HepG2 (cell line): ENCODE results near the gene NCS1. TPM values are rescaled to one million over a fixed set of nuclear protein-coding genes. Genes with fewer than 3 reads are reported as not detected.

Experiments used
- ATAC-seq: fragments of 200-7000 bp; cut with Tn5 transposase; 3 replicates; pipeline ENCODE4 v1.9.1; 2020; ENCODE audit warnings: mild to moderate bottlenecking, moderate library complexity
- BruUV-seq: library from RNA; stranded (reverse); fragments of 400-500 nt; replicated peaks from 2 replicates; lab custom pipeline; 2021; lab: Mats Ljungman, UMichigan
- CTCF ChIA-PET: fragments of 300-600 bp; formaldehyde crosslinking; extraction: SDS; loops from one replicate; lab custom pipeline; 2021; ENCODE audit warnings: low total read pairs, inconsistent platforms, low intra/inter-chr PET ratio; lab: Yijun Ruan, JAX
- POLR2A ChIA-PET: fragments of 350-600 bp; sonication (Branson Sonifier 250); formaldehyde crosslinking; loops from one replicate; lab custom pipeline; 2020; ENCODE audit warnings: antibody characterized with exemption, inconsistent platforms; lab: Yijun Ruan, JAX
- DNase-seq: peaks from one replicate; pipeline ENCODE4 v3.0.0-alpha.2; 2015; ENCODE audit warnings: low spot score
- FAIRE-seq: peaks from 3 replicates; lab custom pipeline; 2011; peaks lifted over from hg19 to GRCh38; lab: Jason Lieb, UNC
- H2AFZ ChIP-seq: one replicate; pipeline ENCODE4 v1.6.1; 2011; ENCODE audit warnings: low read length, inconsistent platforms
- H3K27ac ChIP-seq: fragments of 300-600 bp; 3 replicates; pipeline ENCODE4 v1.8.0; 2011; ENCODE audit warnings: mixed run types, mild to moderate bottlenecking, mixed read lengths, low read length, inconsistent platforms; ENCODE audit not compliant: insufficient read depth; ENCODE audit errors: extremely low read length
- H3K27me3 ChIP-seq, 2 experiments: fragments of 200-600 bp in 1 of 2; 2 replicates in 1 of 2; 3 replicates in 1 of 2; pipeline versions ENCODE4 v1.6.0 to v1.8.0; 2011; ENCODE audit warnings: low read length in 2 of 2, mild to moderate bottlenecking in 2 of 2, moderate library complexity in 2 of 2, inconsistent platforms in 1 of 2; ENCODE audit not compliant: insufficient read depth in 2 of 2, control insufficient read depth in 1 of 2
- H3K36me3 ChIP-seq, 2 experiments: fragments of 200-600 bp in 1 of 2; replicated peaks in 1 of 2; 2 replicates in 1 of 2; 3 replicates in 1 of 2; pipeline versions ENCODE4 v1.5.1 to v1.8.0; 2011; ENCODE audit warnings: low read length in 2 of 2, inconsistent platforms in 1 of 2; ENCODE audit not compliant: insufficient read depth in 2 of 2, control insufficient read depth in 1 of 2
- H3K4me1 ChIP-seq: 2 replicates; pipeline ENCODE4 v1.5.1; 2012; ENCODE audit warnings: low read length, inconsistent platforms; ENCODE audit not compliant: insufficient read depth
- H3K4me2 ChIP-seq: 2 replicates; pipeline ENCODE4 v1.6.0; 2011; ENCODE audit warnings: low read depth, low read length, inconsistent platforms
- H3K4me3 ChIP-seq, 3 experiments: fragments of 200-600 bp in 1 of 3; sonication (generic), shearing (Covaris generic) in 1 of 3; replicated peaks in 1 of 3; 2 replicates each; pipeline ENCODE4 v1.5.1; 2011 to 2016; ENCODE audit warnings: low read length in 3 of 3, inconsistent platforms in 2 of 3, low read depth in 2 of 3, mild to moderate bottlenecking in 2 of 3, control low read depth in 1 of 3, mixed read lengths in 1 of 3; ENCODE audit not compliant: insufficient read depth in 1 of 3
- H3K79me2 ChIP-seq: one replicate; pipeline ENCODE4 v1.6.1; 2011; ENCODE audit warnings: low read length, inconsistent platforms; ENCODE audit not compliant: insufficient read depth
- H3K9ac ChIP-seq: 2 replicates; pipeline ENCODE4 v1.6.0; 2011; ENCODE audit warnings: mild to moderate bottlenecking, low read depth, low read length, inconsistent platforms; ENCODE audit not compliant: insufficient read depth
- H3K9me3 ChIP-seq: 2 replicates; pipeline ENCODE4 v1.5.1; 2012; ENCODE audit warnings: mild to moderate bottlenecking, low read length
- H4K20me1 ChIP-seq: 2 replicates; pipeline ENCODE4 v1.6.0; 2011; ENCODE audit warnings: inconsistent platforms, mild to moderate bottlenecking, low read length, moderate library complexity; ENCODE audit not compliant: insufficient read depth
- ADNP ChIP-seq: sonication (generic); formaldehyde crosslinking; IDR thresholded peaks from 2 replicates; pipeline ENCODE4 v1.4.0; 2020; ENCODE audit warnings: missing genetic modification reagents
- LCORL ChIP-seq, 2 experiments: fragments of 450-650 bp in 1 of 2; sonication (generic) in 1 of 2; formaldehyde crosslinking in 1 of 2; IDR thresholded peaks; 2 replicates each; pipeline versions ENCODE4 v1.5.0 to v1.6.1; 2017 to 2020; ENCODE audit warnings: antibody characterized with exemption in 1 of 2, missing genetic modification reagents in 1 of 2
- NFE2L1 ChIP-seq: sonication (generic); formaldehyde crosslinking; IDR thresholded peaks from 2 replicates; pipeline ENCODE4 v1.4.0; 2020; ENCODE audit warnings: missing genetic modification reagents, mild to moderate bottlenecking, borderline replicate concordance
- REL ChIP-seq: sonication (generic); formaldehyde crosslinking; conservative IDR thresholded peaks from 2 replicates; pipeline ENCODE4 v1.8.0; 2022; ENCODE audit warnings: mild to moderate bottlenecking, missing genetic modification reagents, moderate library complexity
- RORA ChIP-seq: sonication (generic); formaldehyde crosslinking; IDR thresholded peaks from 2 replicates; pipeline ENCODE4 v1.5.0; 2020; ENCODE audit warnings: mild to moderate bottlenecking, missing genetic modification reagents, moderate library complexity
- SOX6 ChIP-seq, 2 experiments: fragments of 450-650 bp in 1 of 2; sonication (generic) in 1 of 2; formaldehyde crosslinking in 1 of 2; IDR thresholded peaks; 2 replicates each; pipeline versions ENCODE4 v1.4.0 to v1.6.1; 2017 to 2020; ENCODE audit warnings: antibody characterized with exemption in 1 of 2, mild to moderate bottlenecking in 1 of 2, missing genetic modification reagents in 1 of 2
- TBL1XR1 ChIP-seq: fragments of 150-350 bp; IDR thresholded peaks from 2 replicates; pipeline ENCODE4 v1.6.1; 2014; ENCODE audit warnings: borderline replicate concordance, low read length; ENCODE audit not compliant: partially characterized antibody
- TRIM24 ChIP-seq: sonication (generic); formaldehyde crosslinking; IDR thresholded peaks from 2 replicates; pipeline ENCODE4 v1.8.0; 2022; ENCODE audit warnings: mild to moderate bottlenecking, missing genetic modification reagents
- ZBED4 ChIP-seq: sonication (generic); formaldehyde crosslinking; IDR thresholded peaks from 2 replicates; pipeline ENCODE4 v1.4.0; 2020; ENCODE audit warnings: missing genetic modification reagents, borderline replicate concordance
- ZBTB7A ChIP-seq: sonication (generic); formaldehyde crosslinking; IDR thresholded peaks from 2 replicates; pipeline ENCODE4 v1.8.0; 2022; ENCODE audit warnings: mild to moderate bottlenecking, missing genetic modification reagents
- ZNF263 ChIP-seq: sonication (generic); formaldehyde crosslinking; IDR thresholded peaks from 2 replicates; pipeline ENCODE4 v1.4.0; 2020; ENCODE audit warnings: missing genetic modification reagents
- ZNF772 ChIP-seq: sonication (generic); formaldehyde crosslinking; IDR thresholded peaks from 2 replicates; pipeline ENCODE4 v1.5.0; 2020; ENCODE audit warnings: mild to moderate bottlenecking, missing genetic modification reagents
- WGBS: methylation state at CpG from one replicate; pipeline ENCODE4 v1.1.6; 2017; ENCODE audit warnings: low lambda C conversion rate; 5-methylcytosine and 5-hydroxymethylcytosine counted together
- in situ Hi-C: cut with HindIII; loops from 2 replicates; pipeline ENCODE4 v1.10.0; 2017; ENCODE audit warnings: low pct_unique_long_range_greater_than_20kb; ENCODE audit not compliant: extremely low pct_ligation_motif_present
- intact Hi-C: fragments of 100-400 bp; cut with micrococcal nuclease; formaldehyde crosslinking; loops from one replicate; pipeline ENCODE4 v1.10.0; 2022; ENCODE audit not compliant: unreplicated experiment
- polyA plus RNA-seq, 8 experiments: library from polyadenylated mRNA; depleted of rRNA in 3 of 8; stranded (reverse) in 7 of 8; unstranded in 1 of 8; fragments of >200 nt; fragmentation: Illumina TruSeq in 4 of 8; extraction: Trizol in 4 of 8; gene quantifications; 2 replicates each; pipeline versions ENCODE4 v1.2.1 to v1.2.3, GENCODE V29; 2011 to 2016; ENCODE audit warnings: low read depth in 4 of 8, missing spikeins in 1 of 8, mixed read lengths in 1 of 8; ENCODE audit not compliant: insufficient read depth in 1 of 8
- total RNA-seq, 5 experiments: library from RNA; depleted of rRNA; stranded (reverse); fragments of >200 nt; fragmentation: Illumina TruSeq; extraction: Trizol; gene quantifications; 2 replicates each; pipeline ENCODE4 v1.2.3, GENCODE V29; 2016; ENCODE audit warnings: low read depth in 1 of 5
- TF ChIP-seq, protein P1 (sequence below): IDR thresholded peaks from 2 replicates; pipeline ENCODE4 v1.6.1; 2016; ENCODE audit warnings: missing biosample characterization, missing genetic modification reagents, low read depth
- TF ChIP-seq, protein P2 (sequence below): sonication (generic); formaldehyde crosslinking; IDR thresholded peaks from 2 replicates; pipeline ENCODE4 v1.9.0; 2021; ENCODE audit warnings: missing genetic modification reagents, mild to moderate bottlenecking, borderline replicate concordance
- TF ChIP-seq, protein P3 (sequence below): sonication (generic); formaldehyde crosslinking; IDR thresholded peaks from 2 replicates; pipeline ENCODE4 v1.5.0; 2020; ENCODE audit warnings: mild to moderate bottlenecking, missing genetic modification reagents, borderline replicate concordance

Gene NCS1
- total and polyA plus RNA-seq, 2 of the 13 experiments (the other 11 are each of a cell fraction or from before 2014, with no cell fraction given), result 4.7 to 6.1 TPM

DNA sequence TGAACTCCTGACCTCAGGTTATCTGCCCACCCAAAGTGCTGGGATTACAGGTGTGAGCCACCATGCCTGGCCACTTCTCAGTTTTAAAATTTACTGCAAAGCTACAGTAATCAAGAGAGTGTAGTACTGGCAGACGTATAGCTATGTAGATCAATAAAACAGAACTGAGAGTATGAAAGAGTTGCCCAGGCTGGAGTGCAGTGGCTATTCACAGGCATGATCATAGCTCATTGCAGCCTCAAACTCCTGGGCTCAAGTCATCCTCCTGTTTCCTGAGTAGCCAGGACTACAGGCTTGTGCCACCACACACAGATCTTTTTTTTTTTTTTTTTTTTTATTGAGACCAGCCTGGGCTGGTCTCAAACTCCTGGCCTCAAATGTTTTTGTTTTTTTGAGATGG is 26.5 kb upstream of the NCS1 start:
- 13% methylated on average over 1 of the region's 1 CpG for WGBS
- Histone ChIP-seq H3K4me3 (no peak overlapping the region), H3K36me3 (no peaks in the 10 kb centered on the region), H3K4me1 (peaks cover 10% of the 10 kb centered on the region; the same call in 1 of the 2 replicates), H2AFZ (no peak overlapping the region), H3K9me3 (no peaks in the 10 kb centered on the region), H3K79me2 (no peaks in the 10 kb centered on the region), H3K27ac (no peak overlapping the region), H3K9ac (no peak overlapping the region), H4K20me1 (no peaks in the 10 kb centered on the region), H3K4me2 (no peak overlapping the region), H3K27me3 (0 out of 5 replicates have a peak, but pooled peaks cover 0 to 6% of the 10 kb centered on the region in 2 experiments)
- POLR2A ChIA-PET, result no interaction called here
- intact Hi-C loops, result no loop called here
- FAIRE-seq, result no peak
- CTCF ChIA-PET, result no interaction called here
- ATAC-seq, result no peak
- no TSS peak for BruUV-seq
- in situ Hi-C loops, result no loop called here
- no peak for DNase-seq
- TF ChIP-seq TBL1XR1 (no peak), ADNP (CRISPR knock-in tag) (no peak), ZBTB7A (no peak), ZBED4 (no peak), NFE2L1 (CRISPR knock-in tag) (no peak), REL (CRISPR knock-in tag) (no peak), SOX6 (IDR thresholded peaks at IDR 0.05) (no peak), SOX6 (CRISPR knock-in tag; IDR thresholded peaks at IDR 0.05) (no peak), ZNF772 (CRISPR knock-in tag) (no peak), RORA (CRISPR knock-in tag) (no peak), TRIM24 (CRISPR knock-in tag) (no peak), LCORL (IDR thresholded peaks at IDR 0.05) (no peak), LCORL (CRISPR knock-in tag; IDR thresholded peaks at IDR 0.05) (no peak), ZNF263 (no peak)
- TF ChIP-seq, protein P1, sequence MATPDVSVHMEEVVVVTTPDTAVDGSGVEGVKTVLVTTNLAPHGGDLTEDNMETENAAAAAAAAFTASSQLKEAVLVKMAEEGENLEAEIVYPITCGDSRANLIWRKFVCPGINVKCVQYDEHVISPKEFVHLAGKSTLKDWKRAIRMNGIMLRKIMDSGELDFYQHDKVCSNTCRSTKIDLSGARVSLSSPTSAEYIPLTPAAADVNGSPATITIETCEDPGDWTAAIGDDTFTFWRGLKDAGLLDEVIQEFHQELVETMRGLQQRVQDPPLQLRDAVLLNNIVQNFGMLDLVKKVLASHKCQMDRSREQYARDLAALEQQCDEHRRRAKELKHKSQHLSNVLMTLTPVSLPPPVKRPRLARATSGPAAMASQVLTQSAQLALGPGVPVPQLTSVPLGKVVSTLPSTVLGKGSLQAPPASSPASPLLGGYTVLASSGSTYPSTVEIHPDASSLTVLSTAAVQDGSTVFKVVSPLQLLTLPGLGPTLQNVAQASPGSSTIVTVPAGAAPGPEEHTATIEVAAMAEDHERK (CRISPR knock-in tag), result no peak
- TF ChIP-seq, protein P2, sequence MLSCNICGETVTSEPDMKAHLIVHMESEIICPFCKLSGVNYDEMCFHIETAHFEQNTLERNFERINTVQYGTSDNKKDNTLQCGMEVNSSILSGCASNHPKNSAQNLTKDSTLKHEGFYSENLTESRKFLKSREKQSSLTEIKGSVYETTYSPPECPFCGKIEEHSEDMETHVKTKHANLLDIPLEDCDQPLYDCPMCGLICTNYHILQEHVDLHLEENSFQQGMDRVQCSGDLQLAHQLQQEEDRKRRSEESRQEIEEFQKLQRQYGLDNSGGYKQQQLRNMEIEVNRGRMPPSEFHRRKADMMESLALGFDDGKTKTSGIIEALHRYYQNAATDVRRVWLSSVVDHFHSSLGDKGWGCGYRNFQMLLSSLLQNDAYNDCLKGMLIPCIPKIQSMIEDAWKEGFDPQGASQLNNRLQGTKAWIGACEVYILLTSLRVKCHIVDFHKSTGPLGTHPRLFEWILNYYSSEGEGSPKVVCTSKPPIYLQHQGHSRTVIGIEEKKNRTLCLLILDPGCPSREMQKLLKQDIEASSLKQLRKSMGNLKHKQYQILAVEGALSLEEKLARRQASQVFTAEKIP, result no peak
- TF ChIP-seq, protein P3, sequence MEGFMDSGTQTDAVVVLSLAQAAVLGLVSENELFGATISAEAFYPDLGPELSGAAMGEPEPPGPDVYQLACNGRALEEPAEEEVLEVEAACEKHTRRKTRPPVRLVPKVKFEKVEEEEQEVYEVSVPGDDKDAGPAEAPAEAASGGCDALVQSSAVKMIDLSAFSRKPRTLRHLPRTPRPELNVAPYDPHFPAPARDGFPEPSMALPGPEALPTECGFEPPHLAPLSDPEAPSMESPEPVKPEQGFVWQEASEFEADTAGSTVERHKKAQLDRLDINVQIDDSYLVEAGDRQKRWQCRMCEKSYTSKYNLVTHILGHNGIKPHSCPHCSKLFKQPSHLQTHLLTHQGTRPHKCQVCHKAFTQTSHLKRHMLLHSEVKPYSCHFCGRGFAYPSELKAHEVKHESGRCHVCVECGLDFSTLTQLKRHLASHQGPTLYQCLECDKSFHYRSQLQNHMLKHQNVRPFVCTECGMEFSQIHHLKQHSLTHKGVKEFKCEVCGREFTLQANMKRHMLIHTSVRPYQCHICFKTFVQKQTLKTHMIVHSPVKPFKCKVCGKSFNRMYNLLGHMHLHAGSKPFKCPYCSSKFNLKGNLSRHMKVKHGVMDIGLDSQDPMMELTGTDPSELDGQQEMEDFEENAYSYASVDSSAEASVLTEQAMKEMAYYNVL (CRISPR knock-in tag), result no peak
